ENCODE results near the gene AGBL1. TPM values are rescaled to one million over a fixed set of nuclear protein-coding genes. Genes with fewer than 3 reads are reported as not detected.
A peak's percentile ranks its signal among the peaks of the same experiment; 100 is the strongest.

AGBL1 gene
- total and polyA plus RNA-seq, 3 experiments from 2014 or later: not detected

DNA sequence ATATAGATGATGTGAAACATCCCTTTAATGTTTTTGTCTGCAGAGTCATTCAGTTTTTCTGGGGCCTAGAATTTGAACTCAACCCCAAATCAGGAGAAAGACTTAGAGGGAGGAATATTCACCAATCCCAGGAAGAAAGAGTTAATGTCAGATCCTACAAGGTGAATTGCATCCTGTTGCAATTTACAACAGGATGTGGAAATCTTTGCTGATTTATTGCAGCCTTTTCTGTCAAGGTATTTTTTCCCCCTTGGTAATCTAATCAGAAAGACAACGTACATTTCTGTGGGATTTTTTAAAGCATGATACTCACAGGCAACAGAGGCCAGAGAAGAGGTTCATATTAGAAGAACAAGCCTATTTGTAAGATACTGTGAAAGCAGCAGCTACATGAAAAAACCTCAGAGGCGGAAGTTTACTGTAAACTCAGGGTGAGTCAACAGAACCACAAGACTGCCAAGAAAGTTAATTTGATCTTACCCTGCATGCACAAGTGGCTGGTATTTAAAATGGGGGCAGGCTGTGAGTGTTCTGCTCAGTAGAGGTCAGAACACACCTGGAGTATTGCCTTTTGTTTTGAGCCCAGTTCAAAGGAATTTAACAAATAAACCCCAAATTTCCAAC lies 531.9 kb downstream of the AGBL1 start:
- H3K27ac ChIP-seq (ENCODE audit: low read depth, low read length): no peak overlapping the region
- Mint-ChIP-seq H3K4me1 (peaks cover 53 to 73% (median 72%) of the 10 kb centered on the region in 3 donors), H3K9me3 (no peaks in the 10 kb centered on the region), H3K27me3 (peaks cover 0 to 5% of the 10 kb centered on the region in 2 donors), H3K4me3 (peak overlapping the region in 6 of 7 donors; percentile 6 to 50 (median 36)), H3K36me3 (peaks cover 0 to 12% (median 0%) of the 10 kb centered on the region in 3 donors), H3K27ac (peak overlapping the region; percentile 48 to 90 (median 76))
- H3K27me3 ChIP-seq (ENCODE audit: insufficient read depth, low read length, poor library complexity, severe bottlenecking): no peaks in the 10 kb centered on the region
- peak in 3 of 5 donors; percentile 5 to 67 (median 46) for DNase-seq
- H3K36me3 ChIP-seq (ENCODE audit: insufficient read depth, low read length): no peaks in the 10 kb centered on the region
- H3K4me3 ChIP-seq (ENCODE audit: low read length): no peak overlapping the region
- POLR2A ChIA-PET: interaction anchor here (1.0 to 1.3 kb wide), 2 partner anchors 13 to 42 kb away, joined by 4 to 5 read pairs; no protein-coding TSS in a partner anchor
- peaks cover 50% of the 10 kb centered on the region for H3K4me1 ChIP-seq (ENCODE audit: insufficient read depth, low read length)
- CTCF ChIA-PET: interaction anchor here (1.2 to 1.3 kb wide), 2 partner anchors 8 to 9 kb away, joined by 3 read pairs; no protein-coding TSS in a partner anchor
- H3K9me3 ChIP-seq (ENCODE audit: low read length): no peaks in the 10 kb centered on the region

DNA sequence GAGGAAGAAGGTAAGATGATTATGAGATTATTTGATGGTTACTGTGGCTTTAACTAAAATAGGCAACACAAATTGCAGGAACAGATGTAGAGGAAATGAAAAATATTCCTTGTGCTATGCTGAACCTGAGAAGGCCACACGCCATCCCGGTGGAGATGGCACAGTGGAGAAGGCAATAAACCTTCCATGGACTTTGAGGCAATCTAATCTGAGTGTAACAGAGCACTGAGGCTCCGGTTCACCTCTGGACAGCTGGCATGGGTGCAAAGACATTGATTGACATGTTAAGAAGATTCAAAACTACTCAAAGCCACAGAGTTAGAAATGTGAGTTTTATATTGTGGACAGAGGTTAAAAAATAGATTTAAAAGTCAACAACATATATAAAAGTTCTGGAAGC lies 535.7 kb downstream of the AGBL1 start:
- Histone ChIP-seq H3K27me3 (ENCODE audit: insufficient read depth, low read length, poor library complexity, severe bottlenecking) (no peaks in the 10 kb centered on the region), H3K27ac (ENCODE audit: low read depth, low read length) (no peak overlapping the region), H3K9me3 (ENCODE audit: low read length) (no peaks in the 10 kb centered on the region), H3K36me3 (ENCODE audit: insufficient read depth, low read length) (no peaks in the 10 kb centered on the region), H3K4me3 (ENCODE audit: low read length) (no peak overlapping the region), H3K4me1 (ENCODE audit: insufficient read depth, low read length) (peaks cover 58% of the 10 kb centered on the region)
- CTCF ChIA-PET: interaction anchor here (3.2 kb wide), 1 partner anchor 9 kb away, joined by 15 read pairs; no protein-coding TSS in a partner anchor
- Mint-ChIP-seq H3K27me3 (no peaks in the 10 kb centered on the region), H3K27ac (peak overlapping the region in 7 of 8 donors; percentile 1 to 75 (median 61)), H3K4me1 (peaks cover 60 to 97% (median 80%) of the 10 kb centered on the region in 3 donors), H3K4me3 (peak overlapping the region; percentile 49 to 74 (median 69)), H3K36me3 (peaks cover 0 to 12% (median 0%) of the 10 kb centered on the region in 3 donors), H3K9me3 (no peaks in the 10 kb centered on the region)
- DNase-seq: no peak
- POLR2A ChIA-PET: interaction anchor here (0.6 to 1.1 kb wide), 2 partner anchors 13 to 38 kb away, joined by 3 read pairs; no protein-coding TSS in a partner anchor

DNA sequence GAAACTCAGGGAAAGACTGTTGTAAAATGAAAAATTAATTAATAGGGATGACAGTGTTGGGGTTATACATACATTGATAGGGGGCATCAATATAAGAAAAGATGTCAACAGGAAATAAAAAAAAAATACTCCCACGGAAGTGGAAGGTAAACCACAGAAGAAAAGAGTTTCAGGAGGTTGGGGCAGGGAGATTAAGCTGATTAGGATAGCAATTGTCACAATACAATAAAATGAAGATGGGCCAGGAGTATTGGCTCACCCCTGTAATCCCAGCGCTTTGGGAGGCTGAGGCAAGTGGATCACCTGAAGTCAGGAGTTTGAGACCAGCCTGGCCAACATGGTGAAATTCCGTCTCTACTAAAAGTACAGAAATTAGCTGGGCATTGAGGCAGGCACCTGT lies 536.1 kb downstream of the AGBL1 start:
- no peaks in the 10 kb centered on the region for H3K27me3 ChIP-seq (ENCODE audit: insufficient read depth, low read length, poor library complexity, severe bottlenecking)
- peak overlapping the region in 6 of 7 donors; percentile 59 to 74 (median 70) for H3K4me3 Mint-ChIP-seq
- CTCF ChIA-PET: interaction anchor here (3.2 kb wide), 1 partner anchor 9 kb away, joined by 15 read pairs; no protein-coding TSS in a partner anchor
- peaks cover 0 to 12% (median 0%) of the 10 kb centered on the region in 3 donors for H3K36me3 Mint-ChIP-seq
- peaks cover 61 to 97% (median 81%) of the 10 kb centered on the region in 3 donors for H3K4me1 Mint-ChIP-seq
- peak overlapping the region in 7 of 8 donors; percentile 1 to 75 (median 61) for H3K27ac Mint-ChIP-seq
- no peaks in the 10 kb centered on the region for H3K9me3 ChIP-seq (ENCODE audit: low read length)
- H3K4me1 ChIP-seq (ENCODE audit: insufficient read depth, low read length): peaks cover 56% of the 10 kb centered on the region
- no peak overlapping the region for H3K27ac ChIP-seq (ENCODE audit: low read depth, low read length)
- H3K4me3 ChIP-seq (ENCODE audit: low read length): no peak overlapping the region
- POLR2A ChIA-PET: interaction anchor here (0.6 to 1.1 kb wide), 2 partner anchors 13 to 38 kb away, joined by 3 read pairs; no protein-coding TSS in a partner anchor
- peak in 1 of 5 donors; percentile 22 for DNase-seq
- H3K9me3 Mint-ChIP-seq: no peaks in the 10 kb centered on the region
- no peaks in the 10 kb centered on the region for H3K27me3 Mint-ChIP-seq
- no peaks in the 10 kb centered on the region for H3K36me3 ChIP-seq (ENCODE audit: insufficient read depth, low read length)

DNA sequence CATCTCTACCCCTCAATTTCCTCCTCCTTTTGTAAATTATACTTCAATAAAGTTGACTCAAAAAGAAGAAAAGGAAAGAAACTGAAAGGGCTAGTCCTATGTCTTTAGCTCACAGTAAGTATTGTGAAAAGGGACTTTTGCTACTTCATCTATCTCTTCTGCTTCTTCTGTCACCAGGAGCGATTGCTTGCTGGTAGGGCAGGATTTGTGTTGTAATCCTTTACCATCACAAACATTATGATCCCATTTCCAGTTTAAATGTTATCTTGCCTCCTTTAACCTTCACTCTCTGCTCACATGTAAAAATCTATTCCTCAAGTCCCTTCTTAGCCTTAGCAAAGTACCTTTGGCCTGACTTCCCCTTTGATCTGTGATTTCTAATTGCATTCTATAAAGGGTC lies 537.1 kb downstream of the AGBL1 start:
- ChIA-PET CTCF (no interaction called here), POLR2A (no interaction called here)
- H3K27ac ChIP-seq (ENCODE audit: low read depth, low read length): no peak overlapping the region
- no peak overlapping the region for H3K4me3 ChIP-seq (ENCODE audit: low read length)
- no peaks in the 10 kb centered on the region for H3K9me3 ChIP-seq (ENCODE audit: low read length)
- no peaks in the 10 kb centered on the region for H3K27me3 Mint-ChIP-seq
- no peaks in the 10 kb centered on the region for H3K27me3 ChIP-seq (ENCODE audit: insufficient read depth, low read length, poor library complexity, severe bottlenecking)
- H3K36me3 ChIP-seq (ENCODE audit: insufficient read depth, low read length): no peaks in the 10 kb centered on the region
- H3K27ac Mint-ChIP-seq: peak overlapping the region in 6 of 8 donors; percentile 1 to 77 (median 38)
- peaks cover 0 to 12% (median 0%) of the 10 kb centered on the region in 3 donors for H3K36me3 Mint-ChIP-seq
- no peaks in the 10 kb centered on the region for H3K9me3 Mint-ChIP-seq
- peaks cover 47% of the 10 kb centered on the region for H3K4me1 ChIP-seq (ENCODE audit: insufficient read depth, low read length)
- peak overlapping the region in 5 of 7 donors; percentile 12 to 65 (median 46) for H3K4me3 Mint-ChIP-seq
- H3K4me1 Mint-ChIP-seq: peaks cover 51 to 90% (median 73%) of the 10 kb centered on the region in 3 donors
- no peak for DNase-seq

DNA sequence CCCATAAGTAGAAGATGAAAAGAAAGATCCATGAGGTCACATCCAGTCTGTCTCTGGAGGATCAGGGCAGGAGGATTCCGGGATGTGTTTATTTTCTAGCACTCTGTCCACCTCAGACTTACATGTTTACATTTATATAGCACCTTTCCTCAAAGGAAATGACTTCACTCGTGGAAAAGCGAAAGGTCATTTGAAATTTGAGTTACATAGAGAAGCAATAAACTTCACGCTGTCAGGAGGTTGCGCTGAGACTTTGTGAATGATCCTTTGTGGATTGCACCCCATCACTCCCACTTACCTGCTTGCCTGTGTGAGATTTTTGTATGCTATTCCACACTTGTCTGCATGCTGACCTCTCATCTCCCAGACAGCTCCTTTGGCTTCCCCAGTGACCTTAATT lies 540.5 kb downstream of the AGBL1 start:
- Histone ChIP-seq H3K27ac (ENCODE audit: low read depth, low read length) (no peak overlapping the region), H3K4me3 (ENCODE audit: low read length) (no peak overlapping the region), H3K9me3 (ENCODE audit: low read length) (no peaks in the 10 kb centered on the region), H3K36me3 (ENCODE audit: insufficient read depth, low read length) (no peaks in the 10 kb centered on the region), H3K4me1 (ENCODE audit: insufficient read depth, low read length) (peaks cover 28% of the 10 kb centered on the region), H3K27me3 (ENCODE audit: insufficient read depth, low read length, poor library complexity, severe bottlenecking) (no peaks in the 10 kb centered on the region)
- DNase-seq: no peak
- peak overlapping the region in 1 of 8 donors; percentile 23 for H3K27ac Mint-ChIP-seq
- H3K9me3 Mint-ChIP-seq: no peaks in the 10 kb centered on the region
- peaks cover 0 to 8% (median 0%) of the 10 kb centered on the region in 3 donors for H3K36me3 Mint-ChIP-seq
- CTCF ChIA-PET: interaction anchor here (0.9 to 1.0 kb wide), 2 partner anchors 8 to 123 kb away, joined by 3 read pairs; no protein-coding TSS in a partner anchor
- H3K4me1 Mint-ChIP-seq: peaks cover 32 to 76% (median 57%) of the 10 kb centered on the region in 3 donors
- POLR2A ChIA-PET: no interaction called here
- H3K4me3 Mint-ChIP-seq: peak overlapping the region in 1 of 7 donors; percentile 5
- H3K27me3 Mint-ChIP-seq: no peaks in the 10 kb centered on the region

DNA sequence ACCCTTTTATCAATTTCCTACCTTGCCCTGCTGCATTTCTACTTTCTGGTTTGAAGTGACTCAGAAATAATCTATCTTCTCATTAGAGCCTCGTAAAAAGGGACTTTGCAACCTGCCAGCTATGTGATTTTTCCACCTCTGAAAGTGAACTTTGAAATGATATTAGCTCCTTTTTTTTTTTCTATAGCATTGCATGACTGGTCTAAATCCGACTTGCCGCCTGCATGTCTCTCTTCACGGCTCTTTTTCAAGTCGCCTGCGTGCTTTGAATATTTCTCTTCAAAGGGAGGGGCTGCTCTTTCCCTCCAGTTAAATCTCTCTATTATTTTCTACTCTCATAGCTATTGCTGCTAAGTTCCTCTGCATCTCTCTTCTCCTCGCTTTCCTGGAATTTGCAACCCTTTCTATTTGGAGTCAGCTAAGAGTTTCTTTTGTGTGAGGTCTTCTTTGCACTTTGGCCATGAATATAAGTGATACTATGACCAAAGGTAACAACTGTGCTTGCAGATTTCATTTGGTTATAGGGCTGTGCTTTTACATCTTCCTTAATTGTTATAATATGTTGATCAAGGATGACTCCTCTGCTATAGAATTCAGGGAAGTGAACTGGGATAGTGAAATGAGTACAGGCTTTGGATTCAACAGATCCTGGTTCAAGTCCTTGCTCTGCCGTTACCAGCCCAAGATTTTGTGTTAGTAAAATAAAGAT lies 541.1 kb downstream of the AGBL1 start:
- no peaks in the 10 kb centered on the region for H3K27me3 Mint-ChIP-seq
- Histone ChIP-seq H3K27ac (ENCODE audit: low read depth, low read length) (no peak overlapping the region), H3K4me1 (ENCODE audit: insufficient read depth, low read length) (peaks cover 22% of the 10 kb centered on the region), H3K36me3 (ENCODE audit: insufficient read depth, low read length) (no peaks in the 10 kb centered on the region), H3K4me3 (ENCODE audit: low read length) (no peak overlapping the region), H3K27me3 (ENCODE audit: insufficient read depth, low read length, poor library complexity, severe bottlenecking) (no peaks in the 10 kb centered on the region), H3K9me3 (ENCODE audit: low read length) (no peaks in the 10 kb centered on the region)
- H3K4me3 Mint-ChIP-seq: peak overlapping the region in 1 of 7 donors; percentile 5
- H3K27ac Mint-ChIP-seq: no peak overlapping the region
- POLR2A ChIA-PET: no interaction called here
- DNase-seq: no peak
- CTCF ChIA-PET: interaction anchor here (0.9 to 1.0 kb wide), 2 partner anchors 9 to 122 kb away, joined by 3 read pairs; no protein-coding TSS in a partner anchor
- H3K4me1 Mint-ChIP-seq: peaks cover 26 to 72% (median 51%) of the 10 kb centered on the region in 3 donors
- no peaks in the 10 kb centered on the region for H3K9me3 Mint-ChIP-seq
- peaks cover 0 to 2% (median 0%) of the 10 kb centered on the region in 3 donors for H3K36me3 Mint-ChIP-seq

DNA sequence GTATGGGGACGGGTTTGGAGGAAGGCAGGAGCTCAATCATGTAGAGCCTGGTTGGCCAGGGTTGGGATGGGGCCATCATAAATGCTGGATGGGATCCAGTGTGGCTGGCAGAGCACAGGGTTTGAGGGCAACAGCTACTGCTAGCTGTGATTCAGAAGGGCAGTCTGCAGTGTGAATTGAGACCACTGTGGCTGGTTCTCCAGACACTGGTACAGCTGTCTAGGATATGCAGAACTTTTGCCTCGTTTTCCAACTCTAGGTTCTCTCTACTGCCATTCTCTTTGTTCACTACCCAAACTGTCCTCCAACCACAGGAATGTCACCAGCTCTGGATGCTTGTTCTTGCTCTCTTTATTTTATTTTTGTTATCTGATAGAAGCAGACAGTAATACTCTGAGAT lies 543.6 kb downstream of the AGBL1 start:
- POLR2A ChIA-PET: no interaction called here
- Histone ChIP-seq H3K4me1 (ENCODE audit: insufficient read depth, low read length) (peaks cover 7% of the 10 kb centered on the region), H3K27ac (ENCODE audit: low read depth, low read length) (no peak overlapping the region), H3K9me3 (ENCODE audit: low read length) (no peaks in the 10 kb centered on the region), H3K27me3 (ENCODE audit: insufficient read depth, low read length, poor library complexity, severe bottlenecking) (no peaks in the 10 kb centered on the region), H3K36me3 (ENCODE audit: insufficient read depth, low read length) (no peaks in the 10 kb centered on the region), H3K4me3 (ENCODE audit: low read length) (no peak overlapping the region)
- H3K27ac Mint-ChIP-seq: no peak overlapping the region
- H3K4me3 Mint-ChIP-seq: no peak overlapping the region
- peaks cover 13 to 57% (median 37%) of the 10 kb centered on the region in 3 donors for H3K4me1 Mint-ChIP-seq
- no peak for DNase-seq
- no peaks in the 10 kb centered on the region for H3K36me3 Mint-ChIP-seq
- CTCF ChIA-PET: interaction anchor here (1.0 to 2.4 kb wide), 2 partner anchors 31 to 120 kb away, joined by 4 to 36 read pairs; no protein-coding TSS in a partner anchor
- H3K27me3 Mint-ChIP-seq: no peaks in the 10 kb centered on the region
- H3K9me3 Mint-ChIP-seq: no peaks in the 10 kb centered on the region

Data from CD8-positive, alpha-beta memory T cell (primary cell).